Panc1 (cell line): ENCODE measurements around the gene FAM229B. TPM values are rescaled to one million over a fixed set of nuclear protein-coding genes. Genes with fewer than 3 reads are reported as not detected.

ENCODE experiments used
- ATAC-seq: fragments of 200-7000 bp; cut with Tn5 transposase; 2 replicates; pipeline ENCODE4 v1.9.1; 2020; ENCODE audit warnings: mild to moderate bottlenecking, moderate library complexity
- BruUV-seq: library from RNA; stranded (reverse); fragments of 400-500 nt; replicated peaks from 2 replicates; lab custom pipeline; 2021; lab: Mats Ljungman, UMichigan
- CTCF ChIA-PET: fragments of 300-600 bp; sonication (Branson Sonifier 250); formaldehyde crosslinking; loops from one replicate; lab custom pipeline; 2022; ENCODE audit warnings: antibody characterized with exemption; lab: Charles Lee
- POLR2A ChIA-PET: fragments of 300-600 bp; sonication (Branson Sonifier 250); formaldehyde crosslinking; loops from one replicate; lab custom pipeline; 2022; ENCODE audit warnings: antibody characterized with exemption; lab: Charles Lee
- DNase-seq: peaks from one replicate; pipeline ENCODE4 v3.0.0-alpha.2; 2010; ENCODE audit warnings: low read depth, low spot score
- H3K27ac ChIP-seq: 2 replicates; pipeline ENCODE4 v1.5.1; 2011; ENCODE audit warnings: mild to moderate bottlenecking, low read length, inconsistent platforms
- H3K27me3 ChIP-seq: fragments of 200-500 bp; sonication (Bioruptor generic); 2 replicates; pipeline ENCODE4 v1.6.0; 2014; ENCODE audit warnings: low read length, inconsistent platforms; ENCODE audit not compliant: control insufficient read depth, insufficient read depth
- H3K36me3 ChIP-seq: fragments of 200-500 bp; sonication (Bioruptor generic); 2 replicates; pipeline ENCODE4 v1.5.1; 2014; ENCODE audit warnings: inconsistent platforms, mild to moderate bottlenecking, low read length, moderate library complexity; ENCODE audit not compliant: control insufficient read depth, insufficient read depth
- H3K4me1 ChIP-seq: 2 replicates; pipeline ENCODE4 v1.5.1; 2011; ENCODE audit warnings: inconsistent platforms, mild to moderate bottlenecking, low read length, moderate library complexity; ENCODE audit not compliant: control insufficient read depth, insufficient read depth
- H3K4me3 ChIP-seq, 2 experiments: 2 replicates each; pipeline ENCODE4 v1.5.1; 2011 to 2012; ENCODE audit warnings: low read depth in 2 of 2, low read length in 2 of 2, mild to moderate bottlenecking in 2 of 2, inconsistent platforms in 1 of 2, moderate library complexity in 1 of 2
- H3K9me3 ChIP-seq: fragments of 200-500 bp; sonication (Bioruptor generic); 2 replicates; pipeline ENCODE4 v1.5.1; 2014; ENCODE audit warnings: low read depth, mild to moderate bottlenecking, inconsistent platforms, low read length, moderate library complexity; ENCODE audit not compliant: control insufficient read depth, insufficient read depth
- CTCF ChIP-seq: fragments of 450-650 bp; IDR thresholded peaks from 2 replicates; pipeline ENCODE4 v1.5.1; 2017; ENCODE audit warnings: mild to moderate bottlenecking
- POLR2AphosphoS5 ChIP-seq: IDR thresholded peaks from 2 replicates; pipeline ENCODE4 v1.6.1; 2012; ENCODE audit warnings: mild to moderate bottlenecking, low read depth, low read length, moderate library complexity
- REST ChIP-seq, 2 experiments: IDR thresholded peaks; 2 replicates each; pipeline ENCODE4 v1.6.1; 2011 to 2012; ENCODE audit warnings: low read depth in 2 of 2, control low read depth in 1 of 2, low read length in 1 of 2, mild to moderate bottlenecking in 1 of 2, moderate library complexity in 1 of 2; ENCODE audit not compliant: insufficient read depth in 1 of 2
- SIN3A ChIP-seq: IDR thresholded peaks from 2 replicates; pipeline ENCODE4 v1.6.1; 2012; ENCODE audit warnings: low read depth, mild to moderate bottlenecking, low read length, moderate library complexity, borderline replicate concordance; ENCODE audit not compliant: insufficient read depth
- TCF7L2 ChIP-seq: IDR thresholded peaks from 2 replicates; pipeline ENCODE4 v1.6.1; 2011; ENCODE audit warnings: mild to moderate bottlenecking, low read depth, low read length, inconsistent platforms
- in situ Hi-C: cut with HindIII; loops from 2 replicates; pipeline ENCODE4 v1.10.0; 2016; ENCODE audit warnings: low sequenced_read_pairs, low pct_unique_long_range_greater_than_20kb
- intact Hi-C: fragments of 100-400 bp; cut with micrococcal nuclease; formaldehyde crosslinking; loops from one replicate; pipeline ENCODE4 v1.10.0; 2022; ENCODE audit not compliant: unreplicated experiment
- total RNA-seq: library from RNA; stranded (reverse); gene quantifications from one replicate; pipeline ENCODE4 v1.2.1, GENCODE V29; 2021; ENCODE audit not compliant: unreplicated experiment

The FAM229B gene
- total RNA-seq, 1 experiment from 2014 or later: 12.0 TPM

GRCh38 chr6:112038268-112038667, 49.1 kb upstream of the FAM229B start:
- intact Hi-C loops (no loop called here), in situ Hi-C loops (no loop called here)
- ChIA-PET POLR2A (interaction anchor here (0.7 kb wide), 1 partner anchor 23 kb away, joined by 3 read pairs; no protein-coding TSS in a partner anchor), CTCF (interaction anchor here (0.6 to 0.7 kb wide), 3 partner anchors 18 to 239 kb away, joined by 3 read pairs; no protein-coding TSS in a partner anchor)
- peaks cover 5% of the 10 kb centered on the region for H3K27me3 ChIP-seq
- H3K4me3 ChIP-seq: no peak overlapping the region
- H3K36me3 ChIP-seq: no peaks in the 10 kb centered on the region
- DNase-seq: no peak
- no peak overlapping the region for H3K27ac ChIP-seq
- no peak for TF ChIP-seq TCF7L2
- TF ChIP-seq REST (IDR thresholded peaks at IDR 0.05; ENCODE audit: insufficient read depth in 1 of 2, low read depth in 2 of 2, low read length in 1 of 2): no peak
- no peak for TF ChIP-seq SIN3A
- TF ChIP-seq CTCF: no peak
- TF ChIP-seq POLR2AphosphoS5: no peak
- H3K4me1 ChIP-seq: peaks cover 14% of the 10 kb centered on the region; the same call in 1 of the 2 replicates
- H3K9me3 ChIP-seq: no peaks in the 10 kb centered on the region
- no TSS peak for BruUV-seq
- peak; percentile 32; the same call in 1 of the 2 replicates for ATAC-seq

GRCh38 chr6:112038756-112039430, 48.5 kb upstream of the FAM229B start:
- POLR2A ChIA-PET: no interaction called here
- Histone ChIP-seq H3K36me3 (no peaks in the 10 kb centered on the region), H3K27ac (no peak overlapping the region), H3K4me3 (no peak overlapping the region), H3K9me3 (no peaks in the 10 kb centered on the region), H3K27me3 (peaks cover 3% of the 10 kb centered on the region), H3K4me1 (peaks cover 14% of the 10 kb centered on the region; the same call in 1 of the 2 replicates)
- no TSS peak for BruUV-seq
- ATAC-seq (no peak), DNase-seq (no peak)
- TF ChIP-seq REST (IDR thresholded peaks at IDR 0.05; ENCODE audit: insufficient read depth in 1 of 2, low read depth in 2 of 2, low read length in 1 of 2) (no peak), TCF7L2 (no peak), POLR2AphosphoS5 (no peak), CTCF (no peak), SIN3A (no peak)
- in situ Hi-C loops (no loop called here), intact Hi-C loops (no loop called here)
- CTCF ChIA-PET: no interaction called here
